NB4 (cell line): ENCODE measurements around the gene STH.
"Not testable (repeated sequence)": the region's sequence is repeated elsewhere in the genome, so short reads cannot be mapped to it uniquely, and the experiment has no call there.

Source experiments
- DNase-seq: peaks from one replicate; pipeline ENCODE4 v3.0.0; 2010; ENCODE audit warnings: low read depth
- H3K4me3 ChIP-seq: one replicate; pipeline ENCODE4 v1.5.1; 2011; ENCODE audit warnings: mild to moderate bottlenecking, low read depth, low read length, moderate library complexity
- MYC ChIP-seq: IDR thresholded peaks from 2 replicates; pipeline ENCODE4 v1.6.1; 2011; ENCODE audit warnings: low read depth, low read length
- POLR2A ChIP-seq: IDR thresholded peaks from 2 replicates; pipeline ENCODE4 v1.6.1; 2011; ENCODE audit warnings: mild to moderate bottlenecking; ENCODE audit not compliant: insufficient read length; ENCODE audit errors: extremely low read depth
- TF ChIP-seq, protein P1 (sequence below): IDR thresholded peaks from one replicate; pipeline ENCODE4 v1.5.1; 2012; ENCODE audit warnings: low read depth, low read length
- TF ChIP-seq, protein P2 (sequence below): IDR thresholded peaks from 2 replicates; pipeline ENCODE4 v1.6.1; 2011; ENCODE audit warnings: low read depth, low read length

The STH gene

DNA sequence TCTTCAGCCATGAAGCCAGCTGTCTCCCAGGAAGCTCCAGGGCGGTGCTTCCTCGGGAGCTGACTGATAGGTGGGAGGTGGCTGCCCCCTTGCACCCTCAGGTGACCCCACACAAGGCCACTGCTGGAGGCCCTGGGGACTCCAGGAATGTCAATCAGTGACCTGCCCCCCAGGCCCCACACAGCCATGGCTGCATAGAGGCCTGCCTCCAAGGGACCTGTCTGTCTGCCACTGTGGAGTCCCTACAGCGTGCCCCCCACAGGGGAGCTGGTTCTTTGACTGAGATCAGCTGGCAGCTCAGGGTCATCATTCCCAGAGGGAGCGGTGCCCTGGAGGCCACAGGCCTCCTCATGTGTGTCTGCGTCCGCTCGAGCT is 14.1 kb downstream of the STH start:
- DNase-seq, result no peak
- no peak for TF ChIP-seq POLR2A
- TF ChIP-seq, protein P1, sequence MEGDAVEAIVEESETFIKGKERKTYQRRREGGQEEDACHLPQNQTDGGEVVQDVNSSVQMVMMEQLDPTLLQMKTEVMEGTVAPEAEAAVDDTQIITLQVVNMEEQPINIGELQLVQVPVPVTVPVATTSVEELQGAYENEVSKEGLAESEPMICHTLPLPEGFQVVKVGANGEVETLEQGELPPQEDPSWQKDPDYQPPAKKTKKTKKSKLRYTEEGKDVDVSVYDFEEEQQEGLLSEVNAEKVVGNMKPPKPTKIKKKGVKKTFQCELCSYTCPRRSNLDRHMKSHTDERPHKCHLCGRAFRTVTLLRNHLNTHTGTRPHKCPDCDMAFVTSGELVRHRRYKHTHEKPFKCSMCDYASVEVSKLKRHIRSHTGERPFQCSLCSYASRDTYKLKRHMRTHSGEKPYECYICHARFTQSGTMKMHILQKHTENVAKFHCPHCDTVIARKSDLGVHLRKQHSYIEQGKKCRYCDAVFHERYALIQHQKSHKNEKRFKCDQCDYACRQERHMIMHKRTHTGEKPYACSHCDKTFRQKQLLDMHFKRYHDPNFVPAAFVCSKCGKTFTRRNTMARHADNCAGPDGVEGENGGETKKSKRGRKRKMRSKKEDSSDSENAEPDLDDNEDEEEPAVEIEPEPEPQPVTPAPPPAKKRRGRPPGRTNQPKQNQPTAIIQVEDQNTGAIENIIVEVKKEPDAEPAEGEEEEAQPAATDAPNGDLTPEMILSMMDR, result no peak
- no peak for TF ChIP-seq MYC
- TF ChIP-seq, protein P2, sequence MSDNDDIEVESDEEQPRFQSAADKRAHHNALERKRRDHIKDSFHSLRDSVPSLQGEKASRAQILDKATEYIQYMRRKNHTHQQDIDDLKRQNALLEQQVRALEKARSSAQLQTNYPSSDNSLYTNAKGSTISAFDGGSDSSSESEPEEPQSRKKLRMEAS, result no peak
- no peak overlapping the region for H3K4me3 ChIP-seq

DNA sequence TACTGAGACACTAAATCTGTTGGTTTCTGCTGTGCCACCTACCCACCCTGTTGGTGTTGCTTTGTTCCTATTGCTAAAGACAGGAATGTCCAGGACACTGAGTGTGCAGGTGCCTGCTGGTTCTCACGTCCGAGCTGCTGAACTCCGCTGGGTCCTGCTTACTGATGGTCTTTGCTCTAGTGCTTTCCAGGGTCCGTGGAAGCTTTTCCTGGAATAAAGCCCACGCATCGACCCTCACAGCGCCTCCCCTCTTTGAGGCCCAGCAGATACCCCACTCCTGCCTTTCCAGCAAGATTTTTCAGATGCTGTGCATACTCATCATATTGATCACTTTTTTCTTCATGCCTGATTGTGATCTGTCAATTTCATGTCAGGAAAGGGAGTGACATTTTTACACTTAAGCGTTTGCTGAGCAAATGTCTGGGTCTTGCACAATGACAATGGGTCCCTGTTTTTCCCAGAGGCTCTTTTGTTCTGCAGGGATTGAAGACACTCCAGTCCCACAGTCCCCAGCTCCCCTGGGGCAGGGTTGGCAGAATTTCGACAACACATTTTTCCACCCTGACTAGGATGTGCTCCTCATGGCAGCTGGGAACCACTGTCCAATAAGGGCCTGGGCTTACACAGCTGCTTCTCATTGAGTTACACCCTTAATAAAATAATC is 14.6 kb downstream of the STH start:
- TF ChIP-seq MYC, result no peak
- TF ChIP-seq, protein P1, result no peak
- TF ChIP-seq POLR2A, result no peak
- TF ChIP-seq, protein P2, result no peak
- DNase-seq, result no peak
- no peak overlapping the region for H3K4me3 ChIP-seq

DNA sequence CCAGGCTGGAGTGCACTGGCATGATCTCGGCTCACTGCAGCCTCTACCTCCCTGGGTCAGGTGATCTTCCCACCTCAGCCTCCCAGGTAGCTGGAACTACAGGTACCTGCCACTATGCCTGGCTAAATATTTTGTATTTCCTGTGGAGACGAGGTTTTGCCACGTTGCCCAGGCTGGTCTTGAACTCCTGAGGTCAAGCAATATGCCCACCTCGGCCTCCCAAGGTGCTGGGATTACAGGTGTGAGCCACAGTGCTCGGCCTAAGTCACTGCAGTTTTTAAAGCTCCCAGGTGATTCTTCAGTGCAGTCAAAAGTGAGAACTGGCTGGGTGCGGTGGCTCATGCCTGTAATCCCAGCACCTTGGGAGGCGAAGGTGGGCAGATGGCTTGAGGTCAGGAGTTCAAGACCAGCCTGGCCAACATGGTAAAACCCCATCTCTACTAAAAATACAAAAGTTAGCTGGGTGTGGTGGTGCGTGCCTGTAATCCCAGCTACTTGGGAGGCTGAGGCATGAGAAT is 20.4 kb downstream of the STH start:
- H3K4me3 ChIP-seq, result not testable (repeated sequence)

DNA sequence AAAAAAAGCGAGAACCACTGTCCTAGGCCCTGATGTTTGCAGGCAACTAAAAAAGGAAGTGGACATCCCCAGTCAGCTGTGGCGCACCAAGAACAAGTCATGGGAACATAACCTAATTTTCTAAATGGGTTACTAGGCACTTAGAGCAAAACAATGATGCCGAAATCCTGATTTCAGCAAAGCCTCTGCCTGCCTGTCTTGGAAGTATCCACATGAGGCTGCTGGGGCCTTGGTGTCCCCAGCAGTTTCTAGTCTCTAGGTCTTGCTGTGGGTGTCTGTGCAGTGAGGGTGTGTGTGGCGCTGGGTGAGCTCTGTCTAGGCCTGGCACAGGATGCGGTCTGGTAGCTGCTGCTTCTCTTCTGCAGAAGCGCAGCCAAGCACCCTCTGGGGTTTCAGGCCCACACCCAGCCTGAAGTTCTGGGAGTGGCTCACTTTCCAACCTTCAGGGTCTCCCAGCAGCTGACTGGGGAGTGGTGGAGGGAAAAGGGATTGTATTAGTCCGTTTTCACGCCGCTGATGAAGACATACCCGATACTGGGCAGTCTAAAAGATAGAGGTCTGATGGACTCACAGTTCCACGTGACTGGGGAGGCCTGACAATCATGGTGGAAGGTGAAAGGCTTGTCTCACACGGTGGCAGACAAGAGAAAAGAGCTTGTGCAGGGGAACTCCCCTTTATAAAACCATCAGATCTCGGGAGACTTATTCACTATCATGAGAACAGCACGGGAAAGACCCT is 21.1 kb downstream of the STH start:
- TF ChIP-seq POLR2A (no peak), MYC (no peak)
- TF ChIP-seq, protein P1, result no peak
- TF ChIP-seq, protein P2, result no peak
- DNase-seq, result no peak
- H3K4me3 ChIP-seq, result no peak overlapping the region

More for the DNA sequence above, 20.4 kb downstream of the STH start:
- DNase-seq, result not testable (repeated sequence)

DNA sequence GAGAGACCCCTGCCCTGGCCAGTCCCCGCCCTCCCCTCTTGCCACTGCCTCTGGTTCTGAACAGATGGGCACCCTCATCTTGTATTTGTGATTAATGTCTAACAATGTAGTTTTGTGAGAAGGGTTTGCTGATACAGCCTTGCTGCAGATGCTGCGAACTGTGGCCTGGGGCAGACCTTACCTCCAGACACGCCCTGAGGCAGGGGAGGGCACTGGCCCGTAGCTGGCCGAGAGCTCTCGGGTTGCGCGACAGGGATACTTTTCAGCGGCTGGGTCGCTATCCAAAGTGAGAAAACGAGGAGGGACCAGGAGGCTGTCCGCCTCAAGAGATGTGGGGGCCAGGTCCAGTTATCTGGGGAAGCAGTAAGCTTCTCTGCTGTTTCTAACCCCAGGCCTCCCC is 21.9 kb downstream of the STH start:
- no peak overlapping the region for H3K4me3 ChIP-seq
- no peak for DNase-seq
- no peak for TF ChIP-seq MYC
- no peak for TF ChIP-seq POLR2A
- TF ChIP-seq, protein P2, result no peak

DNA sequence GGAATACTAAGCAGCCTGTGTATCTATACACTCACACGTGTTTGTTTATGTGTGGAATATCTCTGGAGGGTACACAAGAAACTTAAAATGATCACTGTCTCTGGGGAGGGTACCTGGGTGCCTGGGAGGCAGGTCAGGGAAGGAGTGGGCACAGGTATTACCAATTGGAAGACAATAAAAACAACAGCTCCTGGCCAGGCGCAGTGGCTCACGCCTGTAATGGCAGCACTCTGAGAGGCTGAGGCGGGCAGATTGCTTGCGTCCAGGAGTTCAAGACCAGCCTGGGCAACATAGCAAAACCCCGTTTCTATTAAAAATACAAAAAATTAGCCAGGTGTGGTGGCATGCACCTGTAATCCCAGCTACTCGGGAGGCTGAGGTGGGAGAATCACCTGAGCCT is 24.3 kb downstream of the STH start:
- not testable (repeated sequence) for H3K4me3 ChIP-seq, DNase-seq

DNA sequence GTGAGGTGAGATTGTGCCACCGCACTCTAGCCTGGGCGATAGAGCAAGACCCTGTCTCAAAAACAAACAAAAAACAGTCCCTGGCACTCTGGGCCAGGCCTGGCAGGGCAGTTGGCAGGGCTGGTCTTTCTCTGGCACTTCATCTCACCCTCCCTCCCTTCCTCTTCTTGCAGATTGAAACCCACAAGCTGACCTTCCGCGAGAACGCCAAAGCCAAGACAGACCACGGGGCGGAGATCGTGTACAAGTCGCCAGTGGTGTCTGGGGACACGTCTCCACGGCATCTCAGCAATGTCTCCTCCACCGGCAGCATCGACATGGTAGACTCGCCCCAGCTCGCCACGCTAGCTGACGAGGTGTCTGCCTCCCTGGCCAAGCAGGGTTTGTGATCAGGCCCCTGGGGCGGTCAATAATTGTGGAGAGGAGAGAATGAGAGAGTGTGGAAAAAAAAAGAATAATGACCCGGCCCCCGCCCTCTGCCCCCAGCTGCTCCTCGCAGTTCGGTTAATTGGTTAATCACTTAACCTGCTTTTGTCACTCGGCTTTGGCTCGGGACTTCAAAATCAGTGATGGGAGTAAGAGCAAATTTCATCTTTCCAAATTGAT is 24.8 kb downstream of the STH start:
- TF ChIP-seq MYC (no peak), POLR2A (no peak)
- TF ChIP-seq, protein P2, result no peak
- TF ChIP-seq, protein P1, result no peak
- DNase-seq, result no peak
- no peak overlapping the region for H3K4me3 ChIP-seq
